Ecto neural progenitor cell (in vitro differentiated cells): ENCODE measurements around the gene USP28.
"Not testable (repeated sequence)": the region's sequence is repeated elsewhere in the genome, so short reads cannot be mapped to it uniquely, and the experiment has no call there.

Experiments used
- DNase-seq: peaks from one replicate; pipeline ENCODE4 v3.0.0-alpha.2; 2018; ENCODE audit warnings: low spot score

Gene USP28

GRCh38 chr11:113838005-113838404 is 37.4 kb downstream of the USP28 start:
- DNase-seq, result no peak

GRCh38 chr11:113835306-113835705 is 40.1 kb downstream of the USP28 start:
- no peak for DNase-seq

GRCh38 chr11:113833151-113833550 is 42.2 kb downstream of the USP28 start:
- no peak for DNase-seq

GRCh38 chr11:113831314-113831713 is 44.1 kb downstream of the USP28 start:
- no peak for DNase-seq

- no peak for DNase-seq
Observed at GRCh38 chr11:113829751-113830150, 45.6 kb downstream of the USP28 start.

DNA sequence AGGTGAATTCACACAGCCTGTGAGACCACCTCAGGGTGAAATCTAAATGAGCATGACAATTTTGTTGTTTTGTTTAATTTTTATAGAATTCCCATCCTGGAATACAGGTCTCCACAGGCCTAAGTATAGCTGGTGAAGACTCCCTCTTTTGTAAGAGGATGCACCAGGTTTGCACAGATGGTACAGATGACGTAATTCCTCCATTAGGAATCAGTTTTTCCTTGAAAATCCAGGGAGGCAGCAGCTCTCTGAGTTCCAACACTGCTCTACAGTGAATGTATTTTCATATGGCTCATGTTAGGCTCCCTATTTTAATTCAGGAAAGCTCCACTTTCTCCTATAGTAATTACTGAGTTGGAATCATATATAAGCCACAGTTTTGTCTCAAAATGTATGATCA is 47.2 kb downstream of the USP28 start:
- DNase-seq, result no peak

- DNase-seq, result no peak
Observed at GRCh38 chr11:113827477-113827876, 47.9 kb downstream of the USP28 start.

DNA sequence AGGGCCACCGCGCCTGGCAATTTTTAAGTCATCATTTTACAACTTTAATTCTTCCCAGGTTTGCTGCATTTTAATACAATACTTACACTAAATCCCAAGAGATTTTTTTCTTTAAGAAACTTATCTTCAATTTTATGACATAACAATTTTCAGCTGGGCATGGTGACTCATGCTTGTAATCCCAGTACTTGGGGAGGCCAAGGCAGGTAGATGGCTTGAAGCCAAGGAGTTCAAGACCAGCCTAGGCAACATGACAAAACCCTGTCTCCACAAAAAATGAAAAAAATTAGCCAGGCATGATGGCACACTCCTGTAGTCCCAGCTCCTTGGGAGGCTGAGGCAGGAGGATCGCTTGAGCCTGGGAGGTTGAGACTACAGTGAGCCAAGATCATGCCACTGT is 56.9 kb downstream of the USP28 start:
- DNase-seq, result no peak

- DNase-seq, result no peak
Observed at GRCh38 chr11:113817626-113818025, 57.7 kb downstream of the USP28 start.

DNA sequence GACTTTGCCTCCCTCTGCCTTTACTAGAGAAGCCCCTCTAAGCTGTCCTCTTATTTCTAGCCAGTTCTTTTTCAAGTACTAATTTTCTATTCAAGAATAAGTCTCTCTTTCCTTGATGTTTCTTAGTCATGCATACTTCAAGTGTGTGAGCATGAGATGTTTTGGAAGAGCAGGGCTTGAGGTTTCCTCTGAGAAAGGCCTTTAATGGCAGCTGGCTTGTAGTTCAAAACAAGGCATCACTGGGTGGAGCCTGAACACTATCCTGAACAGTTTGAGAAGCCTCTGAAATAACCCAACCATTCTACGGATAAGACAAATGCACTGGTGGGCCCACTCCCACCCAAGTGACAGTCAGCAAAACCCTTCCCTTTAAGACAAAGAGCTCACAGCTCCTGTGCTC is 58.2 kb downstream of the USP28 start:
- DNase-seq, result no peak

DNA sequence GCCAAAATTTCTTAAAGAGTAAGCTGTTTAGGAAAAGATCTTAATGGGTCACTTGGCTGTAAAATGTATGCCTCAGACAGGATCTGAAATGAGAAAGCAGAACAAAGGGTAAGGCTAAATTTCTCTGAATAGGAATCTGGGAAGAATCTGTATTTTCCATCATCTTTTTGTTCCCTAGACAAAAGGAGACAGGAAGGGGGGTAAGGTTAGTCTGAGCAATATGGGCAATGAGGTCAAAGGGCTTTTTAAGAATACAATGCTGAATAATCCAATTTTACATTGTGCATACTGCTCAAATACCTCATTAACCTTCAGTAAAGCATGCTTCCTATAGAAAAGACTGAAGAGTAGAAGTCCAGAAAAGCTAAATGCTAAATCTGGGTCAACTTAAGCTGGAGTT is 61.2 kb downstream of the USP28 start:
- DNase-seq, result no peak

GRCh38 chr11:113808931-113809330 is 66.4 kb downstream of the USP28 start:
- DNase-seq, result no peak

- peak; percentile 63 for DNase-seq
Observed at GRCh38 chr11:113806406-113806805, 69.0 kb downstream of the USP28 start.

DNA sequence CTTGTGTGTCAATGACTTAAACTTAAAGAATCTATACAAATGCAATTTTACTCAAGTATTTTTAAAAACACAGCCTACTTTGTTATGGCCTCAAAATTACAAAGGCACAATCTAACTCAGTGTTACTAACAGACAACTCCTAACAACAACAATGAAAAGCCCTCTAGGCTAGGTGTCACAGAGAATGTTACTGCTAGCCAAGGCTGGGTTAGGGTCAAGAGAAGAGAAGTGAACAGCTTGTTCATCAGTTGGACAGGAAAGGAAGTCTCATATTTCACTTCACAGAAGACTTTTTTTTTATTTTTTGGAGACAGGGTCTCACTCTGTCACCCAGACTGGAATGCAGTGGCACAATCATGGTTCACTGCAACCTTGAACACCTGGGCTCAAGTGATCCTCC is 69.7 kb downstream of the USP28 start:
- no peak for DNase-seq

DNA sequence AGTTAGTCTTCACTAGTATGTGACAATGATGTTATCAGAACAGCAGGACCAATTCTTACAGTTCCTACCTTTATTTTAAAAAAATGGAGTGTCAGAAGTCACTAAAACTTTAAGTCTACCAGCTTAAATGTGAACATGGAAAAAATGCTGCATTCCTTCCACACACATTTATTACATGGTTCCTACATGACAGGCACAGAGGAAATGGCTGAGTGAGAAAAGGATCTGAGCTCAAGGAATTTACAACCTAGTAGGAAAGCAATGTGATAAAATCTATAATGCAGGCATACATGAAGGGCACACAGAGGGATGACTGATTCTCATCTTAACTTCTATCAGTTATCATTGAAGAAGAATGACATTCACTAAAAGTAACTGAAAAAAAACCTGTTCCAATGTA is 72.8 kb downstream of the USP28 start:
- no peak for DNase-seq

GRCh38 chr11:113796663-113797259 is 78.6 kb downstream of the USP28 start:
- no peak for DNase-seq

DNA sequence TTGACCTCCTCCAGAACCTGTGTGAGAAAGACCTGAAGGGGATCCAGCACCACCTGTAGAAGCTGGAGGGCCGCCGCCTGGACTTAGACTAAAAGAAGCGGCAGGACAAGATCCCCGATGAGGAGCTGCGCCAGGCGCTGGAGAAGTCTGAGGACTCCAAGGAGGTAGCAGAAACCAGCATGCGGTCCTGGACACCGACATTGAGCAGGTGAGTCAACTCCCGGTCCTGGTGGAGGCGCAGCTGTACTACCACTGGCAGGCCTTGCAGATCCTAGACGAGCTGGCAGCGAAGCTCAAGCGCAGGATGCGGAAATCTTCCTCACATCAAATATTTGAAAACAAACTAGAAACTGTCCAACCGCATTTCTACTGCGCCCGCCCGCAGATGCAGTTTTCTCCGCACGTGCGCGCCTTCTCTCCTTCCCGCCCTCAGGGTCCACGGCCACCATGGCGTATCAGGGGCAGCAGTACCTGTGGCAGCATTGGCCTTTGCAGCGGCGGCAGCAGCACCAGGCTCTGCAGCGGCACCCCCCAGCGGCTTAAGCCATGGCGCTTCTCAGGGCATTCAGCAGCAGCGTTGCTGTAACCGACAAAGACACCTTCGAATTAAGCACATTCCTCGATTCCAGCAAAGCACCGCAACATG is 85.6 kb downstream of the USP28 start:
- DNase-seq, result no peak

DNA sequence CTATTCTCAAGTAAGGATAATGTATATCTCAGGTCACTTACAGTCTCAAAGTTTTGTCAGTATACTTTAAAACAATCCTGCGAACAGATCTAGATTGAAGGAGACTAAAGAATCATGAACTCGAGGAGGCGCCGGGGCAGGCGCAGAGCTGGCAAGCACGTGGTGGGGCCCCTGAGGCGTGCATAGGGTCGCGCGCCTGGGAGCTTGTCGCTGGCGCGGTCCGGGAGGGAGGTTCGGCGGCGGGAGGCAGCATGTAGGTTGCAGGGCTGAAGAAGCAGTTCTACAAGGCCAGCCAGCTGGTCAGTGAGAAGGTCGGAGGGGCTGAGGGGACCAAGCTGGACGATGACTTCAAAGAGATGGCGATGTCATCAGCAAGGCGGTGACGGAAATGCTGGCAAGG is 86.4 kb downstream of the USP28 start:
- not testable (repeated sequence) for DNase-seq

DNA sequence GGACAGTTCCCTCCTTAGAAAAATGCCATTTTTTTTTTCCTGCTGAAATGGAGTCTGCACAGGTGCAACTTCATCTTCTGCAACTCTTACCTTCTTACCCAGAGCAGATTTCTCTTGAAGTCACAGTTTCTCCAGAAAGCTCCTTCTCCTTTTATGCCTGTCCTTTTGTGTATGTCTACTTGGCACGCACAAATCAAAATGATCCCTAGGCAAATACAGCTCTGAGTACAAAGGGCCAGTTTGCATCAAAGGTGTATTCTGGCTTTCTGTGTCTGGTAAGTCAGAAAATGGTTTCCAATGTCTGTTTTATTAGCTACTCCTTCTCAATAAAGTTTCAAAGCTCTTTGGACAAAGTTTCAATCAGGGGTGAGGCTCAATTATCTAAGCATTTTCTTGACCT is 93.2 kb downstream of the USP28 start:
- DNase-seq, result no peak

GRCh38 chr11:113781682-113782081 is 93.7 kb downstream of the USP28 start:
- DNase-seq, result no peak

GRCh38 chr11:113779496-113779895 is 95.9 kb downstream of the USP28 start, which contains the start of gene CLDN25:
CLDN25 (plus strand) TSS chr11:113779796; CDS start chr11:113779796, 0 bp downstream.
- no peak for DNase-seq

DNA sequence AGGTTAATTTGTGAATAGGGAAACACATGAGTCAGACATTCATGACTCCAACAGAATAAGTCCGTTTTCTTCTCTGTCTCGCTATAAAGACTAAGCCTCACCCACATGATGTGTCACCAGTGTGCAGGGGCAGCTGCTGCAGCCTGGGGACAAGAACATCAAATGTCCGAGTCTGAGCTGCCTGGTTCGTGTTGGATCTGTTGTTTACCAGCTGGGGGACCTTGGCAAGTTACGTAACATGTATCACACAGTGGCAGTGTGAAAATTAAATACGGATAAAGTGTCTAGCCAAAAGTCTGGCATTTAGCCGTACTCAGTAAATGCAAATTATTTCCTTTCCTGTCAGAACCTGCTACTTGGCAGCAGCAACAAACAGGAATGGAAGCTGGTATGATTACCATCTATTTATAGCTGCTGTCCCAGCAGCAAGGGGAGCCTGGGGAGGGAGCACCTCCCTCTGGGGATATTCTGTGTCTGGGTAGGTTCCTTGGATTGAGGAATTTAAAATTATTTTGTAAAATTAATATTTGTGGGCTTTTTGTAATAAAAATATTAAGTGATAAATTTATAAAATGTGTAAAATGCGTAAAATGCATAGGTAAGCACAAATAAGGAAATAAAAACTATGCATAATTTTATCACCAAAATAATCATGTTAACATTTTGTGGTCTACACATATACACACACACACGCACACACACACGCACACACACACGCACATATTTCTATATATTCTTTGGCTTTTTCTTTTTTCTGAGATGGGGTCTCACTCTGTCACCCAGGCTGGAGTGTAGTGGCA is 97.1 kb downstream of the USP28 start:
- DNase-seq, result no peak

DNA sequence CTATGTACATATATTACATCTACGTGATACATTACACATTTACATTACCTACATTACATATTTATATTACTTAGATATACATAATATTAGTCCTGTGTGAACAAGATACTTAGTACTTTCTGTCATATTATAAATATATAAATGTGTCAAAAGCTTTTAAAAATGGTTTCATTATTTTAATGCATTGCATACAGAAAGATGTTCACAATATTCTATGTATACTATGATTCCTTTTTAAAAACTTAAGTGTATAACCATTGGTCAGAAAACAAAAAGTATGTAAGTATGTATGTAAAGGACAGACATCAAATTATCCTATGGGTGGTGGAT is 101.2 kb downstream of the USP28 start:
- DNase-seq, result no peak
